Measurements from ENCODE around the gene CYP11A1. TPM values are rescaled to one million over a fixed set of nuclear protein-coding genes. Genes with fewer than 3 reads are reported as not detected.

CYP11A1 gene
- total RNA-seq, 1 donor from 2014 or later: 0.43 TPM

- no peak for FAIRE-seq
- peak overlapping the region; percentile 72 for H3K27ac Mint-ChIP-seq (ENCODE audit: unreplicated experiment)
Observed at GRCh38 chr15:74383695-74384565, 16.5 kb upstream of the CYP11A1 start.

GRCh38 chr15:74383286-74383685 is 15.8 kb upstream of the CYP11A1 start:
- no peak for TF ChIP-seq CTCF (IDR thresholded peaks at IDR 0.05; ENCODE audit: insufficient read depth, low read depth, low read length)
- no peak for TF ChIP-seq EZH2 (IDR thresholded peaks at IDR 0.05; ENCODE audit: insufficient read depth, low read length)
- H3K27ac ChIP-seq (ENCODE audit: low read depth, low read length): peak overlapping the region; percentile 74
- H3K27ac Mint-ChIP-seq (ENCODE audit: unreplicated experiment): no peak overlapping the region

More at GRCh38 chr15:74383695-74384565, 16.5 kb upstream of the CYP11A1 start:
- H3K36me3 ChIP-seq (ENCODE audit: insufficient read depth, low read length): no peaks in the 10 kb centered on the region
- no peak overlapping the region for H2AFZ ChIP-seq (ENCODE audit: low read depth, low read length)
- DNase-seq (ENCODE audit: low read depth): peak; percentile 73
- H3K4me3 Mint-ChIP-seq (ENCODE audit: unreplicated experiment): peak overlapping the region; percentile 17
- no peak overlapping the region for H3K4me3 ChIP-seq (ENCODE audit: insufficient read depth, low read depth, low read length)
- H3K4me1 Mint-ChIP-seq (ENCODE audit: low read depth, unreplicated experiment): peaks cover 22% of the 10 kb centered on the region
- no peaks in the 10 kb centered on the region for H3K79me2 ChIP-seq (ENCODE audit: insufficient read depth, low read length)
- TF ChIP-seq CTCF (IDR thresholded peaks at IDR 0.05; ENCODE audit: insufficient read depth, low read depth, low read length) (no peak), EZH2 (IDR thresholded peaks at IDR 0.05; ENCODE audit: insufficient read depth, low read length) (no peak)
- H3K27me3 ChIP-seq (ENCODE audit: insufficient read depth, low read length): no peaks in the 10 kb centered on the region
- peak overlapping the region; percentile 68 for H3K9ac ChIP-seq (ENCODE audit: low read length)
- no peaks in the 10 kb centered on the region for H3K9me3 ChIP-seq (ENCODE audit: insufficient read depth, low read depth, low read length)
- H3K4me1 ChIP-seq (ENCODE audit: insufficient read depth, low read length): peaks cover 41% of the 10 kb centered on the region
- H3K27ac ChIP-seq (ENCODE audit: low read depth, low read length): peak overlapping the region; percentile 74
- peak overlapping the region; percentile 55 for H3K4me2 ChIP-seq (ENCODE audit: low read length)
- no peaks in the 10 kb centered on the region for H3K27me3 Mint-ChIP-seq (ENCODE audit: low read depth, unreplicated experiment)
- no peaks in the 10 kb centered on the region for H4K20me1 ChIP-seq (ENCODE audit: insufficient read depth, low read length)
- H3K9me3 Mint-ChIP-seq (ENCODE audit: unreplicated experiment): no peaks in the 10 kb centered on the region
- H3K36me3 Mint-ChIP-seq (ENCODE audit: low read depth, unreplicated experiment): no peaks in the 10 kb centered on the region

More at GRCh38 chr15:74383286-74383685, 15.8 kb upstream of the CYP11A1 start:
- Histone ChIP-seq H3K9me3 (ENCODE audit: insufficient read depth, low read depth, low read length) (no peaks in the 10 kb centered on the region), H3K4me3 (ENCODE audit: insufficient read depth, low read depth, low read length) (no peak overlapping the region), H3K36me3 (ENCODE audit: insufficient read depth, low read length) (no peaks in the 10 kb centered on the region), H3K9ac (ENCODE audit: low read length) (no peak overlapping the region), H4K20me1 (ENCODE audit: insufficient read depth, low read length) (no peaks in the 10 kb centered on the region), H2AFZ (ENCODE audit: low read depth, low read length) (no peak overlapping the region), H3K4me1 (ENCODE audit: insufficient read depth, low read length) (peaks cover 46% of the 10 kb centered on the region), H3K79me2 (ENCODE audit: insufficient read depth, low read length) (no peaks in the 10 kb centered on the region), H3K4me2 (ENCODE audit: low read length) (peak overlapping the region; percentile 55), H3K27me3 (ENCODE audit: insufficient read depth, low read length) (no peaks in the 10 kb centered on the region)
- FAIRE-seq (no peak), DNase-seq (ENCODE audit: low read depth) (no peak)
- H3K4me1 Mint-ChIP-seq (ENCODE audit: low read depth, unreplicated experiment): peaks cover 22% of the 10 kb centered on the region
- no peaks in the 10 kb centered on the region for H3K27me3 Mint-ChIP-seq (ENCODE audit: low read depth, unreplicated experiment)
- H3K36me3 Mint-ChIP-seq (ENCODE audit: low read depth, unreplicated experiment): no peaks in the 10 kb centered on the region
- no peak overlapping the region for H3K4me3 Mint-ChIP-seq (ENCODE audit: unreplicated experiment)
- no peaks in the 10 kb centered on the region for H3K9me3 Mint-ChIP-seq (ENCODE audit: unreplicated experiment)
